BJ (cell line): ENCODE measurements around the gene HP1BP3. TPM values are rescaled to one million over a fixed set of nuclear protein-coding genes. Genes with fewer than 3 reads are reported as not detected.
A peak's percentile ranks its signal among the peaks of the same experiment; 100 is the strongest.

Source experiments
- CTCF ChIA-PET: fragments of 350-600 bp; formaldehyde crosslinking; extraction: SDS; loops from one replicate; lab custom pipeline; 2021; ENCODE audit warnings: antibody characterized with exemption, inconsistent platforms; lab: Yijun Ruan, JAX
- POLR2A ChIA-PET: fragments of 300-600 bp; sonication (Branson Sonifier 250); formaldehyde crosslinking; extraction: SDS; loops from one replicate; lab custom pipeline; 2021; ENCODE audit warnings: antibody characterized with exemption; lab: Charles Lee
- DNase-seq: peaks from one replicate; pipeline ENCODE4 v3.0.0-alpha.2; 2011; ENCODE audit warnings: low read depth
- H3K27me3 ChIP-seq: 2 replicates; pipeline ENCODE4 v1.6.0; 2011; ENCODE audit warnings: low read length; ENCODE audit not compliant: control insufficient read depth, insufficient read depth
- H3K36me3 ChIP-seq: 2 replicates; pipeline ENCODE4 v1.5.1; 2011; ENCODE audit warnings: low read length; ENCODE audit not compliant: control insufficient read depth, insufficient read depth
- H3K4me3 ChIP-seq: 2 replicates; pipeline ENCODE4 v1.5.1; 2011; ENCODE audit warnings: low read depth, mild to moderate bottlenecking, control low read depth, low read length
- polyA plus RNA-seq: library from polyadenylated mRNA; depleted of rRNA; stranded (reverse); fragments of >200 nt; gene quantifications from 2 replicates; pipeline ENCODE4 v1.2.3, GENCODE V29; 2011
- TF ChIP-seq, protein P1 (sequence below): IDR thresholded peaks from 2 replicates; pipeline ENCODE4 v1.5.1; 2011; ENCODE audit warnings: low read depth, mild to moderate bottlenecking, control low read depth, inconsistent platforms, low read length, moderate library complexity; ENCODE audit not compliant: insufficient read depth

Gene HP1BP3
- polyA plus RNA-seq, 1 experiment, result 118 TPM

DNA sequence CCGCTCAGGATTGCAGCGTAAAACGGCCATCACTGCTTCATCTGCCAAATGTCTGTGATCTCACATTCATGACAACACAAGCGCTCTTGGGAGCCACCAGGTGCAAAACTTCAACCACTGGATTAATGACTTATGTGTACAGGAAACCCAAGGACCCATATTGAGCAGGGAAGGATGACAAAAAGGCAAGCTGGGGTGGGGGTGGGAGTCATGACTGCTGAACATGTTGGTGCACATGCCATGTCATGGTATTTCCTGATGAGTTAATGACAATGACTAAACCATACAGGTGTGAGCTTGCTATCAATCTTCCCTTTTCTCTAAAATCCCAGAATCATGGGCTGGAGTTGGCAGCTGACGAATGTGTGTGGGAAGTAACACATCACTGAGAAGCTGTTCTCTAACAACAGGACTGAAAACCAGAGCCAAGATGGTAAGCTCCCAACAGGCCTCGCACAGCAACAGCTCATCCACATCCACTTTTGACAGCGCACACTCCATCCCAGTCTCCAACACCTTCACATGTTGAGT, 51.5 kb downstream of the HP1BP3 start:
- Histone ChIP-seq H3K36me3 (peaks cover 3% of the 10 kb centered on the region; the same call in 1 of the 2 replicates), H3K4me3 (no peak overlapping the region), H3K27me3 (no peaks in the 10 kb centered on the region)
- ChIA-PET POLR2A (no interaction called here), CTCF (interaction anchor here (1.6 kb wide), 1 partner anchor 39 kb away, joined by 6 read pairs; no protein-coding TSS in a partner anchor)
- DNase-seq, result no peak
- TF ChIP-seq, protein P1, sequence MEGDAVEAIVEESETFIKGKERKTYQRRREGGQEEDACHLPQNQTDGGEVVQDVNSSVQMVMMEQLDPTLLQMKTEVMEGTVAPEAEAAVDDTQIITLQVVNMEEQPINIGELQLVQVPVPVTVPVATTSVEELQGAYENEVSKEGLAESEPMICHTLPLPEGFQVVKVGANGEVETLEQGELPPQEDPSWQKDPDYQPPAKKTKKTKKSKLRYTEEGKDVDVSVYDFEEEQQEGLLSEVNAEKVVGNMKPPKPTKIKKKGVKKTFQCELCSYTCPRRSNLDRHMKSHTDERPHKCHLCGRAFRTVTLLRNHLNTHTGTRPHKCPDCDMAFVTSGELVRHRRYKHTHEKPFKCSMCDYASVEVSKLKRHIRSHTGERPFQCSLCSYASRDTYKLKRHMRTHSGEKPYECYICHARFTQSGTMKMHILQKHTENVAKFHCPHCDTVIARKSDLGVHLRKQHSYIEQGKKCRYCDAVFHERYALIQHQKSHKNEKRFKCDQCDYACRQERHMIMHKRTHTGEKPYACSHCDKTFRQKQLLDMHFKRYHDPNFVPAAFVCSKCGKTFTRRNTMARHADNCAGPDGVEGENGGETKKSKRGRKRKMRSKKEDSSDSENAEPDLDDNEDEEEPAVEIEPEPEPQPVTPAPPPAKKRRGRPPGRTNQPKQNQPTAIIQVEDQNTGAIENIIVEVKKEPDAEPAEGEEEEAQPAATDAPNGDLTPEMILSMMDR, result no peak

DNA sequence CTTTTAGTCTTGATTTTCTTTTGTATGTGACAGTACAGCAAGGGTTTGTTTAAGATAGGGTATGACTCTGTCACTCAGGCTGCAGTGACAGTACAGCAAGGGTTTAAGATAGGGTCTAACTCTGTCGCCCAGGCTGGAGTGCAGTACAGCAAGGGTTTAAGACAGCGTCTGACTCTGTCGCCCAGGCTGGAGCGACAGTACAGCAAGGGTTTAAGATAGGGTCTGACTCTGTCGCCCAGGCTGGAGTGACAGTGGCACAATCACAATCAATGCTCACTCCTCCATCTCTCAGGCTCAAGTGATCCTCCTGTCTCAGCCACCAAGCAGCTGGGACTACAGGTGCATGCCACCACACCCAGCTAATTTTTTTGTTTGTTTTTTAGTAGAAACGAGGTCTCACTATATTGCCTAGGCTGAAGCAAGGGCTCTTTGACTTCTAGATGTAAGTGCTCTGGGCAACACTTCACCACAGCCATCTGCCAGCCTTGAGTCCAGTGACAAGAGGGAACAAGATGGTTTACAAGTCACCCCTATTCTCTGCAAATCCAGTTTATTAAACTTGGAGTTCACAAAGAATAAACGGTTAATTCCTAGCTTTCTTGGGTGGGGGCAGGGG, 53.6 kb downstream of the HP1BP3 start:
- TF ChIP-seq, protein P1, result no peak
- ChIA-PET CTCF (interaction anchor here (0.7 to 1.8 kb wide), 5 partner anchors 8 to 36 kb away, joined by 3 to 8 read pairs (median 4); no protein-coding TSS in a partner anchor), POLR2A (no interaction called here)
- H3K4me3 ChIP-seq, result no peak overlapping the region
- H3K36me3 ChIP-seq, result peaks cover 2% of the 10 kb centered on the region; the same call in 1 of the 2 replicates
- H3K27me3 ChIP-seq, result no peaks in the 10 kb centered on the region
- no peak for DNase-seq

- peak; percentile 93 for DNase-seq
- H3K27me3 ChIP-seq, result no peaks in the 10 kb centered on the region
- H3K4me3 ChIP-seq, result peak within 1 kb of the TSS; percentile 58
- TF ChIP-seq, protein P1, result peak; percentile 48; the same call in 1 of the 2 replicates
- ChIA-PET POLR2A (no interaction called here), CTCF (interaction anchor here (1.0 to 1.8 kb wide), 5 partner anchors 8 to 462 kb away, joined by 3 to 8 read pairs (median 5); no protein-coding TSS in a partner anchor)
- H3K36me3 ChIP-seq, result peaks cover 2% of the 10 kb centered on the region; the same call in 1 of the 2 replicates
These were observed 54.3 kb downstream of the HP1BP3 start, which contains the start of gene SH2D5 for GRCh38 chr1:20732588-20733359. Gene SH2D5, minus strand, starts transcription at chr1:20732703. Its CDS starts 4,659 bp downstream, at chr1:20728044.

DNA sequence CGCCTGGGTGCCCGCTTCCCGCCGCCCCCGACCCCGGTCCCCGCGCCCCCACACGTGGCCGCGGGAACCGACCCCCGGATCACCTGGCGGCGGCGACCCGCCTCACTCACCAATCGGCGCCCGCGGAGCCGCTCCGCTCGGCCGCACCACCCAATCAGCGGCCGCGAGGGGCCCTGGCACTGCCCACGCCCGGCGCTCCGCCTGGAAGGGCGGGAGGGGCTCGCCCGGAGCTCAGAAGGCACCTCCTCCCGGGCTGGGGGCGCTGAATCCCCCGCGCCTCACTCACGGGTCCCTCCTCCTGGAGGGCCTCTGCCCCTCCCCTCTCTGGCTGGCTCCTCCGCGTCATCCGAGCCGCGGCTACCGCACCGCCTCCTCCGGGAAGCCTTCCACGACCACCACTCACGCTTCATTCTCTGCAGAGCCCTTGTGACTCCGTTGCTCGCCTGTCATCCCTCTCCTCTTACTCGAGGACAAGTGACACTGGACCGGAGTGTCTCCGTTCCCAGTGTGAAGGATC, 55.0 kb downstream of the HP1BP3 start:
- TF ChIP-seq, protein P1, result no peak
- peak overlapping the region; percentile 58 for H3K4me3 ChIP-seq
- no peak for DNase-seq
- POLR2A ChIA-PET, result no interaction called here
- no peaks in the 10 kb centered on the region for H3K27me3 ChIP-seq
- H3K36me3 ChIP-seq, result no peaks in the 10 kb centered on the region
- CTCF ChIA-PET, result interaction anchor here (1.0 kb wide), 2 partner anchors 35 to 463 kb away, joined by 3 to 5 read pairs; no protein-coding TSS in a partner anchor
